A549 (cell line): Measurements from ENCODE around the gene ZBED3.

Experiments used
- BHLHE40 ChIP-seq: IDR thresholded peaks from 2 replicates; pipeline ENCODE4 v1.6.1; 2012; ENCODE audit warnings: low read depth, low read length, inconsistent platforms
- CBX8 ChIP-seq: fragments of 200-600 bp; sonication (generic); IDR thresholded peaks from 2 replicates; pipeline ENCODE4 v1.6.1; 2016
- CEBPB ChIP-seq, 2 experiments: fragments of >200 bp in 1 of 2; sonication (Bioruptor Twin) in 1 of 2; formaldehyde crosslinking in 1 of 2; IDR thresholded peaks; 2 replicates each; pipeline ENCODE4 v1.6.1; 2012 to 2016
- CTCF ChIP-seq: fragments of >200 bp; sonication (Bioruptor Twin); formaldehyde crosslinking; IDR thresholded peaks from 3 replicates; pipeline ENCODE4 v1.5.1; 2016
- ELK1 ChIP-seq: fragments of 150-350 bp; IDR thresholded peaks from 2 replicates; pipeline ENCODE4 v1.6.1; 2014; ENCODE audit warnings: low read depth, mild to moderate bottlenecking, low read length
- EP300 ChIP-seq, 2 experiments: fragments of >200 bp; sonication (Bioruptor Twin); formaldehyde crosslinking; IDR thresholded peaks; 2 replicates in 1 of 2; 3 replicates in 1 of 2; pipeline ENCODE4 v1.6.1; 2016 to 2017
- KDM1A ChIP-seq: fragments of 200-600 bp; sonication (generic); IDR thresholded peaks from 2 replicates; pipeline ENCODE4 v1.6.1; 2016; ENCODE audit warnings: low read depth, mild to moderate bottlenecking
- MAX ChIP-seq: IDR thresholded peaks from 2 replicates; pipeline ENCODE4 v1.6.1; 2012
- MAZ ChIP-seq: fragments of 150-350 bp; IDR thresholded peaks from 2 replicates; pipeline ENCODE4 v1.6.1; 2014; ENCODE audit warnings: antibody characterized with exemption, low read depth, low read length, borderline replicate concordance
- POLR2A ChIP-seq: IDR thresholded peaks from 2 replicates; pipeline ENCODE4 v1.6.1; 2012; ENCODE audit warnings: mild to moderate bottlenecking, low read length
- POLR2AphosphoS2 ChIP-seq: conservative IDR thresholded peaks from 2 replicates; pipeline ENCODE4 v1.6.1; 2012; ENCODE audit warnings: low read length, improper control_type of control experiment, inconsistent platforms
- REST ChIP-seq: fragments of 200-600 bp; sonication (generic); IDR thresholded peaks from 2 replicates; pipeline ENCODE4 v1.6.1; 2016; ENCODE audit warnings: antibody characterized with exemption, mild to moderate bottlenecking, moderate library complexity
- SREBF2 ChIP-seq: fragments of 450-650 bp; IDR thresholded peaks from 2 replicates; pipeline ENCODE4 v1.6.1; 2014; ENCODE audit warnings: mild to moderate bottlenecking, moderate library complexity

GRCh38 chr5:77131361-77131760, 44.3 kb upstream of the ZBED3 start:
- TF ChIP-seq POLR2A (no peak), CEBPB (IDR thresholded peaks at IDR 0.05) (no peak), CTCF (no peak), POLR2AphosphoS2 (no peak), MAZ (no peak), REST (no peak), KDM1A (no peak), ELK1 (no peak), EP300 (IDR thresholded peaks at IDR 0.05) (no peak), SREBF2 (no peak), MAX (no peak), BHLHE40 (no peak), CBX8 (no peak)
